DMS53 treated with DMSO at 0.1 percent for 48 hours (cell line): ENCODE measurements around the gene BTBD8.

ENCODE experiments used
- DNase-seq: peaks from one replicate; lab custom pipeline; 2025; ENCODE audit not compliant: unreplicated experiment; lab: John Stamatoyannopoulos, UW

BTBD8 gene

DNA sequence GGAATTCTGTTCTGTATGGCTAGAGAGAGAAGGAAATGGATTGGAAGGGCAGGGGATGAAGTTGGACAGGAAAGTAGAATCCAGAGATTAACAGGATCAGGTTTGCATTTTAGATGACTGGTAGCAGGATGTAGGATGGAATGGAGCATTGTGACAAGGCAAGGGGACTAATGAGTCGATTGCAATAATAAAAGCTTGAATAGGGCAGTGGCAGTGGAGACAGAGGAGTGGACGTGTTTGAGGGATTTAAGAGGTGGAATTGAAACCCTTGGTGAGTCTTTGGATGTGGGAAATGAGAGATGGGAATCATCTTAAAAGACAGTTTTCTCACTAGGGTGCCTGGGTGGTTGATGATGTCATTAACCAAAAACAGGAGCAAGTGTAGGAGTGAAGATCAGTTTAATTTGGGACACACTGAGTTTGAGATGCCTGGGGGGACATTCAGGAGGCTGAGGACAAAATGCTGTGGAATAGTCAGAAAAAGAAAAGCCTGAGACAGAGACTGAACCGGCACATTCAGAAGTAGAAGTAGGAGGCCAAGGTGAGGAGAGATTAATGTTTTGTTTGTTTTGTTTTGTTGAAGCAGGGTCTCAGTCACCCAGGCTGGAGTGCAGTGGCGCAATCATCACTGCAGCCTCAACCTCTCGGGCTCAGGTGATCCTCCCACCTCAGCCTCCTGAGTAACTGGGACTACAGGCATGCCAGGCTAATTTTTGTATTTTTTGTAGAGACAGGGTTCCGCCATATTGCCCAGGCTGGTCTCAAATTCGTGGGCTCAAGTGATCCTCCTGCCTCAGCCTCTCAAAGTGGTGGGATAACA, 108.5 kb downstream of the BTBD8 start:
- no peak for DNase-seq

GRCh38 chr1:92191726-92192125, 111.6 kb downstream of the BTBD8 start:
- DNase-seq: no peak

DNA sequence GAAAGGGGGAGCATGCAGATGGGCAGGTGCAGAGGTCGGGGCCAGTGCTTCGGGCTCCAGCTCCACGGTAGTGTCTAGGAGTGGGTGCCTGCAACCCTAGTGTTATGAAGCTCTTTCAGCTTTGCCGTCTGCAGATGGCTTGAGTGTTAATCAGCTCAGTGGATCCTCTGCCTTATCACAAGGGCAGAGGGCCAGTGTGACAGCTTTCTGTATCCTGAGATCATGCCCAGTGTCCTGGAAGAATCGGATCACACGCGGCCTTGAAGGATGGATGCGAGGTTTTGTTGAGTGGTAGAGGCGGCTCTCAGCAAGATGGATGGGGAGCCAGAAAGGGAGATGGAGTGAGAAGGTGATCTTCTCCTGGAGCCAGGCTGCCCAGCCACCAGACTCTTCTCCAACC, 112.1 kb downstream of the BTBD8 start:
- DNase-seq: no peak

- DNase-seq: no peak
Observed at GRCh38 chr1:92194511-92194910, 114.4 kb downstream of the BTBD8 start.

GRCh38 chr1:92201973-92202372, 121.8 kb downstream of the BTBD8 start:
- peak; percentile 9 for DNase-seq

DNA sequence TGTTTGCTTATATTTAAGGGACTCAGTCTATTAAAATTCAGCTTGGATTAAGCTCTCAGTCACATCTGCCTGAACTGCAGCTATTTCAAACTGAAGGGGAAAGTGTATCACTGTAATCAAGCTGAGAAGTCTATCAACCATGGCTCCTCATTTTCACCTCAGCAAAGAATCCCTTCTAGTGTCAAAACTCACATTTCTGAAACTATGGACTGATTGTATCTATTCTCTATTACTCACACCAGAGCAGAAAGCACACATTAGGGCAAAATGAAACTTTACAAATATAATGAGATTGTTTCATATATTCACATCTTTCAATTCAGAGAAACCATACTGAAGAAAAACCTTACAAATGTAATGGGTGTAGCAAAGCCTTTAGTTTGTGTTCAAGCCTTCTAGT, 123.0 kb downstream of the BTBD8 start:
- DNase-seq: no peak

GRCh38 chr1:92210701-92211100, 130.6 kb downstream of the BTBD8 start:
- no peak for DNase-seq

DNA sequence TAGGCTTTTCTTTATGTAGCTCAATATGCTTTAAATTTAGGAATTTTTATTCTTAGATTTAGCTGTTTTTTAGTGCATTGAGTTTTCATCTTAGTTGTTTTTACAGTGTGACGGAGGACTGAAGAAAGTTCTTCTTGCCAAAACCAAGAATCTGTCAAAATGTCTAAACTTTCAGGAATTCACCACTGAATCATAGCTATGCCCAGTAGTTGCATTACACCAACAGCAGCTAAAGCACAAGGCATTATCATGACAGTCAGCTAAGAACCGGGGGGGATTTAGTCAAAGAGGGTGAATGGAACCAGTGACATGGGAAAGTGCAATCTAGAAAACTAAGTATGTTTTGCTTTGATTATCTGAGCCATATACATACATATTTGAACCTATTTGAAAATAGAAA, 131.0 kb downstream of the BTBD8 start:
- DNase-seq: no peak

GRCh38 chr1:92217721-92218120, 137.6 kb downstream of the BTBD8 start, which contains the start of gene C1orf146:
TSS of gene C1orf146 (plus strand) at chr1:92217915. CDS start at chr1:92231421, 13,506 bp downstream.
- DNase-seq: no peak

DNA sequence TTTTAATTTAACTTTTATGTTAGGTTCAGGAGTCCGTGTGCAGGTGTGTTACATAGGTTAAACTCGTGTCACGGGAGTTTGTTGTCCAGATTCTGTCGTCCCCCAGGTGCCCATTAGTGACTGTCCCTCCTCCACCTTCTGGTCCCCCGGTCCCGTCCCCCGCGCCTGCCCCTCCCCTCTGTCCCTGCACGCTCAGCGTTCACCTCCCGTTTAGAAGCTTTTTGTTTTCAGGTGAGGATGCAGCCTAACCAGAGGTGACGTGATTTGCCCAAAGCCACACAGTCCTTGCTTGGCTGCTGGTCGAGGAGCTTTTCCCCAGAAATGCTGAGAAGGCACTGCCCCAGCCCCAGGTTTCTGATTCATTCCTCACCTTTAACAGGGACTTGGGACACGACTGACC, 138.4 kb downstream of the BTBD8 start:
- no peak for DNase-seq

DNA sequence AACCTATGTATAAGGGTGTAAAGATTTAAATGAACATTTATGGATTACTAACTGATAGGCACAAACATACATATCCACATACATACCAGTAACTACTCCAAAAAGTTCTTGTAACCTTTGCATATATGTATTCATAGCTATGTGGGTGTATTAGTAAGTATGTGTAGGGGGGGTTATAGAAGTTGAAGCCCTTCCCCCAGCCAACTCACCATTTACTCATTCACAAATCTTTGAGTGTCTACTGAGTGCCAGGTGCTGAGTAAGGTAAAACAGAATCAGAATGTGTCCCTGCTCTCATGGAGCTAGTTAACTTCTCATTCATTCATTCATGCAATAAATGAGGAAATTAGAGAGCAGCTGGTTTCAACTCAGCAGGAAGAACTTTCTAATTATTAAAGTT, 138.9 kb downstream of the BTBD8 start:
- DNase-seq: no peak

DNA sequence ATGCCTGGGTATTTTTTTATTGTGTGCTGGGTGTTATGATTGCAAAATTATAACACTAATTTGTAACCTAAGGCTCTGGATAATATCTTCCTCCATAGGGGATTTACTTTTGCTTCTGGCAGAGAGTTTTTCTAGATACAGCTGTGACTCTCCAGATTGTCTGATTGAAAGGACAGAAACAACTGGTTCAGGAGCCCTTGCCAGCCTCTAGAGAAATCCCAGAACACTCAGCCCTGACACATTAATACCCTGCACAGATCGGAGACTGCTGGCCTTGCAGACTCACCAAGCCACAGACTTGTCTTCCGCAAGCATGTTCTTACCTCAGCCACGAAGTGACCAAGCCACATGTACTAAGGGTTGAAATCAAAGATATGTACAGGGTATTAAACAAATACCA, 148.3 kb downstream of the BTBD8 start:
- DNase-seq: no peak

GRCh38 chr1:92230736-92231135, 150.6 kb downstream of the BTBD8 start:
- no peak for DNase-seq
